OCI-LY7 (cell line): Measurements from ENCODE around the gene MZB1. TPM values are rescaled to one million over a fixed set of nuclear protein-coding genes. Genes with fewer than 3 reads are reported as not detected.

Experiments
- BruUV-seq: library from RNA; stranded (reverse); fragments of 400-500 nt; replicated peaks from 2 replicates; lab custom pipeline; 2021; lab: Mats Ljungman, UMichigan
- CTCF ChIA-PET: fragments of 300-600 bp; sonication (Branson Sonifier 250); formaldehyde crosslinking; loops from one replicate; lab custom pipeline; 2022; ENCODE audit warnings: antibody characterized with exemption; ENCODE audit not compliant: unreplicated experiment; lab: Charles Lee
- POLR2A ChIA-PET: fragments of 300-600 bp; sonication (Branson Sonifier 250); formaldehyde crosslinking; loops from one replicate; lab custom pipeline; 2022; ENCODE audit warnings: antibody characterized with exemption; lab: Charles Lee
- DNase-seq: peaks from one replicate; pipeline ENCODE4 v3.0.0-alpha.2; 2015; ENCODE audit warnings: low spot score
- H2AFZ ChIP-seq: fragments of 200-600 bp; sonication (generic), shearing (Covaris generic); 2 replicates; pipeline ENCODE4 v1.6.1; 2014; ENCODE audit warnings: mild to moderate bottlenecking, antibody characterized with exemption, low read length, moderate library complexity
- H3K27ac ChIP-seq: fragments of 200-600 bp; sonication (generic); 2 replicates; pipeline ENCODE4 v1.5.1; 2014; ENCODE audit warnings: mixed run types, low read depth, mild to moderate bottlenecking, moderate library complexity, low read length, inconsistent platforms; ENCODE audit not compliant: poor library complexity, severe bottlenecking
- H3K36me3 ChIP-seq: fragments of 200-600 bp; sonication (generic); 2 replicates; pipeline ENCODE4 v1.6.1; 2014; ENCODE audit warnings: mild to moderate bottlenecking, antibody characterized with exemption, low read length, moderate library complexity, mixed read lengths; ENCODE audit not compliant: insufficient read depth
- H3K4me1 ChIP-seq: fragments of 200-600 bp; sonication (generic); 2 replicates; pipeline ENCODE4 v1.5.1; 2014; ENCODE audit warnings: mild to moderate bottlenecking, low read length; ENCODE audit not compliant: insufficient read depth, poor library complexity, severe bottlenecking
- H3K4me2 ChIP-seq: fragments of 200-600 bp; sonication (generic); 2 replicates; pipeline ENCODE4 v1.6.1; 2014; ENCODE audit warnings: mild to moderate bottlenecking, low read length
- H3K4me3 ChIP-seq: fragments of 200-600 bp; sonication (generic); 2 replicates; pipeline ENCODE4 v1.5.1; 2014; ENCODE audit warnings: mild to moderate bottlenecking, low read depth, low read length; ENCODE audit not compliant: poor library complexity, severe bottlenecking
- H3K79me2 ChIP-seq: fragments of 200-600 bp; sonication (generic); 2 replicates; pipeline ENCODE4 v1.6.1; 2016; ENCODE audit warnings: low read depth, mild to moderate bottlenecking, low read length, moderate library complexity, mixed read lengths; ENCODE audit not compliant: insufficient read depth
- H3K9me2 ChIP-seq: fragments of 200-600 bp; sonication (generic); 2 replicates; pipeline ENCODE4 v1.6.1; 2016; ENCODE audit warnings: mild to moderate bottlenecking, low read length, mixed read lengths; ENCODE audit not compliant: insufficient read depth
- H3K9me3 ChIP-seq: fragments of 200-600 bp; sonication (generic); 2 replicates; pipeline ENCODE4 v1.6.1; 2014; ENCODE audit warnings: mild to moderate bottlenecking, mixed run types, low read length, mixed read lengths
- H4K20me1 ChIP-seq: fragments of 200-600 bp; sonication (generic); 2 replicates; pipeline ENCODE4 v1.6.1; 2014; ENCODE audit warnings: mild to moderate bottlenecking, antibody characterized with exemption, low read length, moderate library complexity, mixed read lengths; ENCODE audit not compliant: insufficient read depth
- EZH2phosphoT487 ChIP-seq: fragments of 200-600 bp; sonication (generic); IDR thresholded peaks from 2 replicates; pipeline ENCODE4 v1.6.1; 2018; ENCODE audit warnings: low read depth, borderline replicate concordance, mild to moderate bottlenecking, mixed run types, antibody characterized with exemption, low read length, moderate library complexity, mixed read lengths
- intact Hi-C: fragments of 100-400 bp; cut with micrococcal nuclease; formaldehyde crosslinking; loops from one replicate; pipeline ENCODE4 v1.10.0; 2022; ENCODE audit not compliant: unreplicated experiment
- total RNA-seq, 2 experiments: library from RNA; depleted of rRNA in 1 of 2; stranded (reverse); fragments of >200 nt in 1 of 2; shearing (Covaris generic) in 1 of 2; gene quantifications; 2 replicates each; pipeline ENCODE4 v1.2.3, GENCODE V29; 2014 to 2022
- TF ChIP-seq, protein P1 (sequence below): fragments of 200-600 bp; sonication (generic); conservative IDR thresholded peaks from 2 replicates; pipeline ENCODE4 v1.5.1; 2014; ENCODE audit warnings: mild to moderate bottlenecking, antibody characterized with exemption, low read length, moderate library complexity, mixed read lengths

Gene MZB1
- total RNA-seq, 2 experiments from 2014 or later = 727 to 1,014 TPM

DNA sequence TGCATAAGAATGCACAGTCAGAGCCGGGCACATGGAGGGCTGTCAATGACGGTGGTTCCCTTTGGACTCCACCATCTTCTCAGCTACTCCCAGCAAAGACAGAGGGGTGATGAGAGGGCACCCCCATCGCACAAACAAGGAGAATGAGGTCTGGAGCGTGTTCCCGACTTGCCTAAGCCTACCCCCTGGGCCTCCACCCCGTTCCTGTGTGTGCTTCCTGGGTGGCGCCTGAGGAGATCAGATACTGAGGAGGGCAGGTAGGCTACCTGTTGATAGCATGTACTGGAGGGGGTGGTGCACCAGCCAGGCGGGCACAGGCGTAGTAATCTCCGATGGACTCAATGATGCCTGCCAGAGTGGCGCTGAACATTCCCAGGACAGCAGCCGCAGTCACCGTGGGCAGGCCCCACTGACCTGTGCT, 10.8 kb downstream of the MZB1 start:
- DNase-seq = no peak
- H3K9me2 ChIP-seq = no peaks in the 10 kb centered on the region
- POLR2A ChIA-PET = no interaction called here
- H3K9me3 ChIP-seq = no peaks in the 10 kb centered on the region
- no peak overlapping the region for H2AFZ ChIP-seq
- H3K36me3 ChIP-seq = peaks cover 38% of the 10 kb centered on the region
- no TSS peak for BruUV-seq
- H4K20me1 ChIP-seq = no peaks in the 10 kb centered on the region
- no peak overlapping the region for H3K27ac ChIP-seq
- CTCF ChIA-PET = interaction anchor here (0.6 kb wide), 2 partner anchors 10 to 277 kb away, joined by 3 to 4 read pairs; no protein-coding TSS in a partner anchor
- intact Hi-C loops = no loop called here
- H3K4me1 ChIP-seq = peaks cover 22% of the 10 kb centered on the region
- no peak overlapping the region for H3K4me2 ChIP-seq
- no peak overlapping the region for H3K4me3 ChIP-seq
- H3K79me2 ChIP-seq = no peaks in the 10 kb centered on the region
- TF ChIP-seq EZH2phosphoT487 = no peak
- TF ChIP-seq, protein P1, sequence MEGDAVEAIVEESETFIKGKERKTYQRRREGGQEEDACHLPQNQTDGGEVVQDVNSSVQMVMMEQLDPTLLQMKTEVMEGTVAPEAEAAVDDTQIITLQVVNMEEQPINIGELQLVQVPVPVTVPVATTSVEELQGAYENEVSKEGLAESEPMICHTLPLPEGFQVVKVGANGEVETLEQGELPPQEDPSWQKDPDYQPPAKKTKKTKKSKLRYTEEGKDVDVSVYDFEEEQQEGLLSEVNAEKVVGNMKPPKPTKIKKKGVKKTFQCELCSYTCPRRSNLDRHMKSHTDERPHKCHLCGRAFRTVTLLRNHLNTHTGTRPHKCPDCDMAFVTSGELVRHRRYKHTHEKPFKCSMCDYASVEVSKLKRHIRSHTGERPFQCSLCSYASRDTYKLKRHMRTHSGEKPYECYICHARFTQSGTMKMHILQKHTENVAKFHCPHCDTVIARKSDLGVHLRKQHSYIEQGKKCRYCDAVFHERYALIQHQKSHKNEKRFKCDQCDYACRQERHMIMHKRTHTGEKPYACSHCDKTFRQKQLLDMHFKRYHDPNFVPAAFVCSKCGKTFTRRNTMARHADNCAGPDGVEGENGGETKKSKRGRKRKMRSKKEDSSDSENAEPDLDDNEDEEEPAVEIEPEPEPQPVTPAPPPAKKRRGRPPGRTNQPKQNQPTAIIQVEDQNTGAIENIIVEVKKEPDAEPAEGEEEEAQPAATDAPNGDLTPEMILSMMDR = no peak

DNA sequence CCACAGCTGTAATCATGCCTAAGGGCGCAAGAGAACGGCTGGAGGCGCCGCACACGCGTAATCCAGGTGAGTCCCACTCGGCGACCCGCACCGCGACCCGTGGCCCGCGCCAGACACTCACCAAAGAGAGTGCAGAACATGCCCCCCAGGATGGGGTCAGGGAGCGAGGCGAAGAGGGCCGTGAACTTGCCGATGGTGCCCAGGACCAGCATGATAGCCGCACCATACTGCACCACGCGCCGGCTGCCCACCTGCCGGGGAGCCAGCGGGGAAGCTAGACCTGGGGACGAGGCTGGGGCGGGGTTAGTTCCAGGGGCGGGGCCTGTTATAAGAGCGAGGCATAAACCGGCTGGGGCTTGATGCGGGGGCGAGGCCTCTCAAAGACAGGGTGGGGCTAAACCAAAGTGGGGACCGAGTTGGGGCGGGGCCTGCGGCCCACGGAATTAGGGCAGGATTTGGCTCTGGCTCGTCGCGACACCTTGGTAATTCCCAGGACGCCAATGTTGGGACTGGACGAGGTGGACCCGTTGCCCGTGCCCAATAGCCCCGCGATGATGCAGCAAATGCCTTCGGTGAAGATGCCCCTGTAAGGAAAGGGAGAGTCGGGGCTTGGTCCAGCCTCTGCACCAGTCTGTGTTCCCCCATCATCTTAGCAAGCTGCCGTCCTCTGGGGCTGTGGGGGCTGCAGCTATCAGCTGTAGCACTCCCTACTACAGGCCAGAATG, 11.4 kb downstream of the MZB1 start:
- ChIA-PET POLR2A (interaction anchor here (0.6 kb wide), 1 partner anchor 65 kb away, joined by 4 read pairs; no protein-coding TSS in a partner anchor), CTCF (interaction anchor here (1.4 kb wide), 1 partner anchor 8 kb away, joined by 3 read pairs; no protein-coding TSS in a partner anchor)
- no peak for DNase-seq
- H3K9me2 ChIP-seq = no peaks in the 10 kb centered on the region
- H3K4me1 ChIP-seq = peaks cover 15% of the 10 kb centered on the region
- intact Hi-C loops = no loop called here
- no peaks in the 10 kb centered on the region for H3K79me2 ChIP-seq
- H3K36me3 ChIP-seq = peaks cover 45% of the 10 kb centered on the region
- TF ChIP-seq, protein P1 = no peak
- TF ChIP-seq EZH2phosphoT487 = no peak
- no TSS peak for BruUV-seq
- H3K27ac ChIP-seq = no peak overlapping the region
- no peak overlapping the region for H3K4me3 ChIP-seq
- no peak overlapping the region for H3K4me2 ChIP-seq
- no peak overlapping the region for H2AFZ ChIP-seq
- no peaks in the 10 kb centered on the region for H4K20me1 ChIP-seq
- no peaks in the 10 kb centered on the region for H3K9me3 ChIP-seq

DNA sequence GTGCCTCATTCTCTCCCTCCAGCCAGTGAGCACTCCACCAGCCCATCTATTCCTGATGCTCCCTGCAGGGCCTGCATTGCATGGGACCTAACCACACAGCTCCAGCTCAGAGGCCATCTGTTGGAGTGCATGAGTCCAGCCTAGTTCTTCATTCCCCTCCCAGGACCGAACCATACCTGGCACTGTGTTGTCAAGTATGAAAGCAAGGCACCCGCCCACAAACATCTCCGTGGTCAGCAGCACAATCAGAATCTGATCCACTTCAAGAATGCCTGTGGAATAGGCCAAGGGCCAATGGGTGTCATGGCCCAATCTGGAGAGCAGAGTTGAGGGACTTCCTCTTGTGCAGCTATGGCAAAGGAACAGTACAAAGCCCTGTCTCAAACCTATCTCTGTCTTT, 12.5 kb downstream of the MZB1 start:
- no peaks in the 10 kb centered on the region for H3K9me2 ChIP-seq
- TF ChIP-seq, protein P1 = no peak
- no peak for TF ChIP-seq EZH2phosphoT487
- no peaks in the 10 kb centered on the region for H3K79me2 ChIP-seq
- no peak overlapping the region for H3K4me3 ChIP-seq
- intact Hi-C loops = no loop called here
- no peaks in the 10 kb centered on the region for H4K20me1 ChIP-seq
- CTCF ChIA-PET = interaction anchor here (1.4 kb wide), 1 partner anchor 9 kb away, joined by 3 read pairs; no protein-coding TSS in a partner anchor
- POLR2A ChIA-PET = interaction anchor here (0.6 to 1.0 kb wide), 2 partner anchors 15 to 64 kb away, joined by 4 to 5 read pairs; no protein-coding TSS in a partner anchor
- peaks cover 5% of the 10 kb centered on the region for H3K4me1 ChIP-seq
- no peak overlapping the region for H2AFZ ChIP-seq
- no peaks in the 10 kb centered on the region for H3K9me3 ChIP-seq
- no peak for DNase-seq
- H3K36me3 ChIP-seq = peaks cover 48% of the 10 kb centered on the region
- TSS peak; percentile 40 for BruUV-seq
- no peak overlapping the region for H3K4me2 ChIP-seq
- H3K27ac ChIP-seq = no peak overlapping the region
